HG02759 (cell line): ENCODE results near the gene PDIA3.
A peak's percentile ranks its signal among the peaks of the same experiment; 100 is the strongest.
"Not testable (repeated sequence)": the region's sequence is repeated elsewhere in the genome, so short reads cannot be mapped to it uniquely, and the experiment has no call there.

ENCODE experiments used
- ATAC-seq: cut with Tn5 transposase; IDR thresholded peaks from one replicate; pipeline ENCODE4 v1.9.1; 2021; ENCODE audit warnings: mild to moderate bottlenecking, moderate library complexity; ENCODE audit not compliant: unreplicated experiment

The PDIA3 gene

DNA sequence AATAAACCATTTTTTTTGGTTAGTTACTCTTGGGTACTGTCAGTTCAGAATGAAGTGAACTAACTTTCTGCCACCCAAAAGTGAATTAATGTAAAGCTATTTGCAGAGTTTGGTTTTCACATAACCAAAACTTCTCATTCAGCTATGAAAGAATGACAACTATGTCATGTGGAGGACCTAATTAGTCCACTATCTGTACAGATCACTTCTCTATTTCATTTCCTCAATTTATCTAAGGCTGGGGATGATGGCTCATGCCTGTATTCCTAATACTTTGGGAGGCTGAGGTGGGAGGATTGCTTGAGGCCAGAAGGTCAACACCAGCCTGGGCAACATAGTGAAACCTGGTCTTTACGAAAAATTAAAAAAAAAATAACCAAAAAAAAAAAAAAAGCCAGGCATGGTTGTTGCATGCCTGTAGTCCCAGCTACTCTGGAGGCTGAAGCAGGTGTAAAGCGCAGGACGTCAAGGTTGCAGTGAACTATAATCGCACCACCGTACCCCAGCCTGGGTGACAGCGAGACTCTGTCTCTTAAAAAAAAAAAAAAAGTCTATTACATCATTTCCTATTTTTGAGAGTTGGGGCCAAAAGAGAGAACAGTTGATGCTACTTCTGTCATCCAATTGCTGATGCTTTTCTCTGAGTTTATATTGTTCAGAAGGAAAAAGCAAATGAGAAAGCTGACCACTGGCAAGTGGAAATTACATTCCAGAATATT lies 62.9 kb downstream of the PDIA3 start:
- peak; percentile 71 for ATAC-seq

DNA sequence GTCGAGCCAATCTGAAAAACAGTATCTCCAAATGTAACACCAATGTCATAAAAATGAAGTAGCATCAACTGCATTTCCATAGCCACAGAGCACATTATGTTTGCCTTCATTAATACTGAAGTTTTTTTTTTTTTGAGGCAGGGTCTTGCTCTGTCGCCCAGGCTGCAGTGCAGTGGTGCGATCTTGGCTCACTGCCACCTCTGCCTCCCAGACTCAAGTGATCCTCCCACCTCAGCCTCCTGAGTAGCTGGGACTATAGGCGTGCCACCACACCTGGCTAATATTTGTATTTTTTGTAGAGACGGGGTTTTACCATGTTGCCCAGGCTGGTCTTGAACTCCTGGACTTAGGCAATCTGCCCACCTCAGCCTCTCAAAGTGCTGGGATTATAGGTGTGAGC lies 68.8 kb downstream of the PDIA3 start:
- ATAC-seq = not testable (repeated sequence)

DNA sequence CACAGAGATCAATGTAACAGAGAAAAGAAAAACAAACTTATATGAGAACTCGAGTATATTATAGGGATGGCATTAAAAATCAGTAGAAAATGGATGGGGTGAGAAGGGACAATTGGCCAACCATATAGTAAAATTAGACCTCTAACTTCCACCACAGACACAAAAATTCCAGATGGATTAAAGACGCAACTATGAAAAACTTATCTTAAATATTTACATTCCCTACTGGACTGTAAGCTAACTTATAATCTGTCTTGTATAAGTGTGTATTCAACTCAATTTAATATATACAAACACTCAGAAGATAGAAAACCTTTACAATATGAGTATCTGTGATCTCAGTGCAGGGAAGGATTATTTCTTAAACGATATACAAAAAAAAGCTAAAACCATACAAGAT lies 75.3 kb downstream of the PDIA3 start:
- ATAC-seq = no peak
